ENCODE measurements around the gene SDK1.
"Not testable (repeated sequence)": the region's sequence is repeated elsewhere in the genome, so short reads cannot be mapped to it uniquely, and the experiment has no call there.

SDK1 gene

GRCh38 chr7:3951316-3952055 is 650.4 kb downstream of the SDK1 start:
- no peak for DNase-seq (ENCODE audit: low read depth, low spot score)

- DNase-seq (ENCODE audit: low read depth, low spot score): no peak
Measured at GRCh38 chr7:3953133-3953532, 652.1 kb downstream of the SDK1 start.

- DNase-seq (ENCODE audit: low read depth, low spot score): no peak
Measured at GRCh38 chr7:3953946-3954345, 652.9 kb downstream of the SDK1 start.

GRCh38 chr7:3955026-3955425 is 654.0 kb downstream of the SDK1 start:
- DNase-seq (ENCODE audit: low read depth, low spot score): no peak

GRCh38 chr7:3955751-3956696 is 655.0 kb downstream of the SDK1 start:
- DNase-seq (ENCODE audit: low read depth, low spot score): peak; percentile 81

- DNase-seq (ENCODE audit: low read depth, low spot score): no peak
Measured at GRCh38 chr7:3956949-3957348, 655.9 kb downstream of the SDK1 start.

- DNase-seq (ENCODE audit: low read depth, low spot score): no peak
Measured at GRCh38 chr7:3957472-3958108, 656.5 kb downstream of the SDK1 start.

GRCh38 chr7:3958109-3958483 is 657.0 kb downstream of the SDK1 start:
- DNase-seq (ENCODE audit: low read depth, low spot score): no peak

- DNase-seq (ENCODE audit: low read depth, low spot score): no peak
Measured at GRCh38 chr7:3959364-3959763, 658.3 kb downstream of the SDK1 start.

GRCh38 chr7:3960050-3960763 is 659.2 kb downstream of the SDK1 start:
- no peak for DNase-seq (ENCODE audit: low read depth, low spot score)

- no peak for DNase-seq (ENCODE audit: low read depth, low spot score)
Measured at GRCh38 chr7:3960942-3961341, 659.9 kb downstream of the SDK1 start.

GRCh38 chr7:3961857-3962503 is 660.9 kb downstream of the SDK1 start:
- DNase-seq (ENCODE audit: low read depth, low spot score): no peak

GRCh38 chr7:3963768-3964167 is 662.7 kb downstream of the SDK1 start:
- DNase-seq (ENCODE audit: low read depth, low spot score): not testable (repeated sequence)

- DNase-seq (ENCODE audit: low read depth, low spot score): no peak
Measured at GRCh38 chr7:3964980-3965606, 664.0 kb downstream of the SDK1 start.

- DNase-seq (ENCODE audit: low read depth, low spot score): no peak
Measured at GRCh38 chr7:3965794-3966395, 664.8 kb downstream of the SDK1 start.

GRCh38 chr7:3968234-3968633 is 667.2 kb downstream of the SDK1 start:
- no peak for DNase-seq (ENCODE audit: low read depth, low spot score)

- no peak for DNase-seq (ENCODE audit: low read depth, low spot score)
Measured at GRCh38 chr7:3969286-3969685, 668.2 kb downstream of the SDK1 start.

- DNase-seq (ENCODE audit: low read depth, low spot score): no peak
Measured at GRCh38 chr7:3971323-3971722, 670.3 kb downstream of the SDK1 start.

GRCh38 chr7:3973264-3973663 is 672.2 kb downstream of the SDK1 start:
- DNase-seq (ENCODE audit: low read depth, low spot score): no peak

GRCh38 chr7:3974329-3974728 is 673.3 kb downstream of the SDK1 start:
- DNase-seq (ENCODE audit: low read depth, low spot score): no peak

All from astrocyte of the hippocampus (primary cell).